Fibroblast of skin of abdomen (primary cell): ENCODE data around the gene TBC1D13.
"Not testable (repeated sequence)": the region's sequence is repeated elsewhere in the genome, so short reads cannot be mapped to it uniquely, and the experiment has no call there.

ENCODE experiments used
- DNase-seq: peaks from one replicate; pipeline ENCODE4 v3.0.0-alpha.2; 2013

The TBC1D13 gene

GRCh38 chr9:128785427-128785826, 1.6 kb upstream of the TBC1D13 start:
- no peak for DNase-seq

- DNase-seq = no peak
Measured at GRCh38 chr9:128787659-128788058, 606 bp downstream of the TBC1D13 start.

GRCh38 chr9:128788445-128788844, 1.4 kb downstream of the TBC1D13 start:
- no peak for DNase-seq

- no peak for DNase-seq
Measured at GRCh38 chr9:128790536-128790935, 3.5 kb downstream of the TBC1D13 start.

- DNase-seq = no peak
Measured at GRCh38 chr9:128792134-128792533, 5.1 kb downstream of the TBC1D13 start.

GRCh38 chr9:128792978-128793686, 6.1 kb downstream of the TBC1D13 start:
- DNase-seq = no peak

GRCh38 chr9:128794961-128795360, 7.9 kb downstream of the TBC1D13 start:
- DNase-seq = not testable (repeated sequence)

- no peak for DNase-seq
Measured at GRCh38 chr9:128798896-128799295, 11.8 kb downstream of the TBC1D13 start.

- DNase-seq = no peak
Measured at GRCh38 chr9:128800061-128800460, 13.0 kb downstream of the TBC1D13 start.

GRCh38 chr9:128802482-128802881, 15.4 kb downstream of the TBC1D13 start:
- DNase-seq = no peak

- DNase-seq = no peak
Measured at GRCh38 chr9:128805661-128806060, 18.6 kb downstream of the TBC1D13 start.

GRCh38 chr9:128807827-128808226, 20.8 kb downstream of the TBC1D13 start:
- no peak for DNase-seq

GRCh38 chr9:128808543-128808942, 21.5 kb downstream of the TBC1D13 start:
- DNase-seq = no peak

GRCh38 chr9:128809036-128809599, 22.1 kb downstream of the TBC1D13 start:
- no peak for DNase-seq

- DNase-seq = no peak
Measured at GRCh38 chr9:128809831-128810230, 22.8 kb downstream of the TBC1D13 start.

GRCh38 chr9:128810873-128811272, 23.8 kb downstream of the TBC1D13 start:
- no peak for DNase-seq

- peak; percentile 95 for DNase-seq
Measured at GRCh38 chr9:128818099-128818838, 31.2 kb downstream of the TBC1D13 start, which contains the start of gene ENDOG. Gene ENDOG, plus strand, starts transcription at chr9:128818500. Its CDS starts 185 bp downstream, at chr9:128818685.

GRCh38 chr9:128818839-128819715, 32.0 kb downstream of the TBC1D13 start:
- no peak for DNase-seq

GRCh38 chr9:128819716-128820664, 32.9 kb downstream of the TBC1D13 start:
- DNase-seq = peak; percentile 64

GRCh38 chr9:128820665-128821583, 33.9 kb downstream of the TBC1D13 start:
- DNase-seq = no peak
